Neuronal stem cell (in vitro differentiated cells): ENCODE measurements around the gene IL16.

Experiments
- DNase-seq: peaks from one replicate; pipeline ENCODE4 v3.0.0-alpha.2; 2013; ENCODE audit warnings: low spot score
- H2AFZ ChIP-seq: one replicate; pipeline ENCODE4 v1.6.1; 2013; ENCODE audit warnings: mild to moderate bottlenecking, low read length, inconsistent platforms
- H2AK5ac ChIP-seq: 2 replicates; pipeline ENCODE4 v1.6.1; 2013; ENCODE audit warnings: low read depth, mild to moderate bottlenecking, inconsistent platforms, low read length, moderate library complexity, mixed read lengths
- H2BK120ac ChIP-seq: 2 replicates; pipeline ENCODE4 v1.6.1; 2013; ENCODE audit warnings: low read depth, mild to moderate bottlenecking, inconsistent platforms, low read length, moderate library complexity, mixed read lengths
- H2BK12ac ChIP-seq: one replicate; pipeline ENCODE4 v1.6.1; 2013; ENCODE audit warnings: low read length, inconsistent platforms
- H2BK15ac ChIP-seq: 2 replicates; pipeline ENCODE4 v1.6.1; 2013; ENCODE audit warnings: mild to moderate bottlenecking, low read length, inconsistent platforms, mixed read lengths
- H2BK5ac ChIP-seq: one replicate; pipeline ENCODE4 v1.6.1; 2013; ENCODE audit warnings: inconsistent platforms, mild to moderate bottlenecking, low read length, moderate library complexity
- H3K14ac ChIP-seq: one replicate; pipeline ENCODE4 v1.6.1; 2013; ENCODE audit warnings: low read length, inconsistent platforms
- H3K18ac ChIP-seq: 2 replicates; pipeline ENCODE4 v1.6.1; 2013; ENCODE audit warnings: low read length, inconsistent platforms
- H3K23ac ChIP-seq: 2 replicates; pipeline ENCODE4 v1.6.1; 2013; ENCODE audit warnings: low read depth, mild to moderate bottlenecking, mixed read lengths, low read length, inconsistent platforms; ENCODE audit not compliant: poor library complexity
- H3K27ac ChIP-seq: replicated peaks from 3 replicates; pipeline ENCODE4 v1.5.1; 2013; ENCODE audit warnings: low read length, inconsistent platforms
- H3K27me3 ChIP-seq, 3 experiments: 2 replicates each; pipeline ENCODE4 v1.6.1; 2013; ENCODE audit warnings: low read length in 3 of 3, mild to moderate bottlenecking in 2 of 3, inconsistent platforms in 1 of 3, low read depth in 1 of 3, mixed read lengths in 1 of 3, moderate library complexity in 1 of 3; ENCODE audit not compliant: control insufficient read depth in 3 of 3, insufficient read depth in 3 of 3
- H3K36me3 ChIP-seq, 2 donors: replicated peaks in 1 of 2; 2 replicates each; pipeline ENCODE4 v1.6.1; 2013; ENCODE audit warnings: low read length in 2 of 2; ENCODE audit not compliant: control insufficient read depth in 2 of 2, insufficient read depth in 2 of 2
- H3K4ac ChIP-seq: 2 replicates; pipeline ENCODE4 v1.6.1; 2013; ENCODE audit warnings: inconsistent platforms, mild to moderate bottlenecking, low read length, moderate library complexity
- H3K4me1 ChIP-seq, 2 donors: 1 replicate in 1 of 2; 2 replicates in 1 of 2; pipeline ENCODE4 v1.6.1; 2013; ENCODE audit warnings: low read length in 2 of 2, low read depth in 1 of 2; ENCODE audit not compliant: control insufficient read depth in 2 of 2, insufficient read depth in 1 of 2
- H3K4me2 ChIP-seq: one replicate; pipeline ENCODE4 v1.6.1; 2013; ENCODE audit warnings: mild to moderate bottlenecking, low read length, inconsistent platforms; ENCODE audit not compliant: insufficient read depth, poor library complexity, severe bottlenecking
- H3K4me3 ChIP-seq, 2 donors: 2 replicates each; pipeline ENCODE4 v1.5.1; 2013; ENCODE audit warnings: low read length in 2 of 2, mild to moderate bottlenecking in 2 of 2, inconsistent platforms in 1 of 2, moderate library complexity in 1 of 2
- H3K79me1 ChIP-seq: one replicate; pipeline ENCODE4 v1.6.1; 2013; ENCODE audit warnings: low read depth, mild to moderate bottlenecking, inconsistent platforms, low read length, moderate library complexity
- H3K9ac ChIP-seq: one replicate; pipeline ENCODE4 v1.6.1; 2013; ENCODE audit warnings: mild to moderate bottlenecking, low read depth, low read length, inconsistent platforms; ENCODE audit not compliant: poor library complexity
- H3K9me3 ChIP-seq, 2 donors: replicated peaks in 1 of 2; 2 replicates each; pipeline versions ENCODE3 to v1.6.1; 2013; ENCODE audit warnings: low read length in 2 of 2, mild to moderate bottlenecking in 2 of 2, inconsistent platforms in 1 of 2, low read depth in 1 of 2, mixed read lengths in 1 of 2, moderate library complexity in 1 of 2; ENCODE audit not compliant: control insufficient read depth in 2 of 2, insufficient read depth in 1 of 2
- H4K8ac ChIP-seq: one replicate; pipeline ENCODE4 v1.6.1; 2013; ENCODE audit warnings: low read depth, mild to moderate bottlenecking, inconsistent platforms, low read length, moderate library complexity
- H4K91ac ChIP-seq: one replicate; pipeline ENCODE4 v1.6.1; 2013; ENCODE audit warnings: low read length, low read depth, mild to moderate bottlenecking, inconsistent platforms; ENCODE audit not compliant: poor library complexity
- WGBS, 2 donors: extraction: QIAGEN DNeasy Blood & Tissue Kit; methylation state at CpG; one replicate each; pipeline ENCODE4 v1.1.7; 2013; ENCODE audit warnings: missing lambda C conversion rate in 2 of 2, mixed read lengths in 1 of 2; ENCODE audit not compliant: insufficient read length in 2 of 2, insufficient replicate concordance in 1 of 2; ENCODE audit errors: extremely low coverage in 2 of 2; 5-methylcytosine and 5-hydroxymethylcytosine counted together

IL16 gene

GRCh38 chr15:81321667-81322066 lies 125.0 kb downstream of the IL16 start:
- Histone ChIP-seq H3K79me1 (no peaks in the 10 kb centered on the region), H3K27me3 (peaks cover 0 to 24% (median 0%) of the 10 kb centered on the region in 3 experiments), H2BK120ac (no peak overlapping the region), H3K9me3 (no peaks in the 10 kb centered on the region), H3K14ac (no peak overlapping the region), H3K18ac (no peak overlapping the region), H3K9ac (no peak overlapping the region), H2AK5ac (no peak overlapping the region), H3K4me2 (no peak overlapping the region), H4K8ac (no peak overlapping the region), H3K4me3 (no peak overlapping the region), H2AFZ (no peak overlapping the region), H2BK12ac (no peak overlapping the region), H2BK5ac (no peak overlapping the region), H3K23ac (no peak overlapping the region), H3K36me3 (peaks cover 0 to 6% of the 10 kb centered on the region in 2 donors), H3K27ac (no peak overlapping the region), H3K4ac (no peak overlapping the region), H3K4me1 (peaks cover 0 to 6% of the 10 kb centered on the region in 2 donors), H2BK15ac (no peak overlapping the region), H4K91ac (no peak overlapping the region)
- WGBS, 2 donors = no CpG with 5 or more reads among the region's 1 CpG
- no peak for DNase-seq

GRCh38 chr15:81322676-81323253 lies 126.1 kb downstream of the IL16 start:
- H3K4me1 ChIP-seq = peaks cover 0 to 6% of the 10 kb centered on the region in 2 donors
- no peaks in the 10 kb centered on the region for H3K79me1 ChIP-seq
- no peak overlapping the region for H3K18ac ChIP-seq
- H3K4me3 ChIP-seq = no peak overlapping the region
- H3K4ac ChIP-seq = no peak overlapping the region
- no peak overlapping the region for H2BK120ac ChIP-seq
- no peak overlapping the region for H2BK15ac ChIP-seq
- no peak overlapping the region for H3K9ac ChIP-seq
- no peak overlapping the region for H2AFZ ChIP-seq
- H3K27ac ChIP-seq = no peak overlapping the region
- DNase-seq = no peak
- H3K23ac ChIP-seq = no peak overlapping the region
- no peak overlapping the region for H4K8ac ChIP-seq
- no peak overlapping the region for H2AK5ac ChIP-seq
- peaks cover 0 to 24% (median 0%) of the 10 kb centered on the region in 3 experiments for H3K27me3 ChIP-seq
- peaks cover 0 to 6% of the 10 kb centered on the region in 2 donors for H3K36me3 ChIP-seq
- no peak overlapping the region for H3K14ac ChIP-seq
- H2BK5ac ChIP-seq = no peak overlapping the region
- H3K4me2 ChIP-seq = no peak overlapping the region
- no peak overlapping the region for H4K91ac ChIP-seq
- no peaks in the 10 kb centered on the region for H3K9me3 ChIP-seq
- no peak overlapping the region for H2BK12ac ChIP-seq
- WGBS, 2 donors = no CpG with 5 or more reads among the region's 6 CpGs

- Histone ChIP-seq H3K4me3 (peak overlapping the region; percentile 62 to 90), H2AFZ (peak overlapping the region; percentile 95), H3K79me1 (no peaks in the 10 kb centered on the region), H4K91ac (no peak overlapping the region), H3K9ac (peak overlapping the region; percentile 88), H2BK15ac (no peak overlapping the region), H3K4me2 (peak overlapping the region; percentile 96), H3K4me1 (peaks cover 0 to 6% of the 10 kb centered on the region in 2 donors), H3K4ac (no peak overlapping the region), H3K18ac (peak overlapping the region; percentile 98), H2BK5ac (no peak overlapping the region), H2BK12ac (no peak overlapping the region), H3K36me3 (peaks cover 0 to 4% of the 10 kb centered on the region in 2 donors), H2BK120ac (no peak overlapping the region), H2AK5ac (no peak overlapping the region), H3K9me3 (no peaks in the 10 kb centered on the region), H3K27me3 (peaks cover 0 to 24% (median 0%) of the 10 kb centered on the region in 3 experiments), H3K23ac (peak overlapping the region; percentile 82), H3K14ac (no peak overlapping the region), H3K27ac (no peak overlapping the region), H4K8ac (no peak overlapping the region)
- no CpG with 5 or more reads among the region's 4 CpGs for WGBS, 2 donors
- DNase-seq = no peak
Measured at GRCh38 chr15:81323559-81323943, 126.9 kb downstream of the IL16 start.

DNA sequence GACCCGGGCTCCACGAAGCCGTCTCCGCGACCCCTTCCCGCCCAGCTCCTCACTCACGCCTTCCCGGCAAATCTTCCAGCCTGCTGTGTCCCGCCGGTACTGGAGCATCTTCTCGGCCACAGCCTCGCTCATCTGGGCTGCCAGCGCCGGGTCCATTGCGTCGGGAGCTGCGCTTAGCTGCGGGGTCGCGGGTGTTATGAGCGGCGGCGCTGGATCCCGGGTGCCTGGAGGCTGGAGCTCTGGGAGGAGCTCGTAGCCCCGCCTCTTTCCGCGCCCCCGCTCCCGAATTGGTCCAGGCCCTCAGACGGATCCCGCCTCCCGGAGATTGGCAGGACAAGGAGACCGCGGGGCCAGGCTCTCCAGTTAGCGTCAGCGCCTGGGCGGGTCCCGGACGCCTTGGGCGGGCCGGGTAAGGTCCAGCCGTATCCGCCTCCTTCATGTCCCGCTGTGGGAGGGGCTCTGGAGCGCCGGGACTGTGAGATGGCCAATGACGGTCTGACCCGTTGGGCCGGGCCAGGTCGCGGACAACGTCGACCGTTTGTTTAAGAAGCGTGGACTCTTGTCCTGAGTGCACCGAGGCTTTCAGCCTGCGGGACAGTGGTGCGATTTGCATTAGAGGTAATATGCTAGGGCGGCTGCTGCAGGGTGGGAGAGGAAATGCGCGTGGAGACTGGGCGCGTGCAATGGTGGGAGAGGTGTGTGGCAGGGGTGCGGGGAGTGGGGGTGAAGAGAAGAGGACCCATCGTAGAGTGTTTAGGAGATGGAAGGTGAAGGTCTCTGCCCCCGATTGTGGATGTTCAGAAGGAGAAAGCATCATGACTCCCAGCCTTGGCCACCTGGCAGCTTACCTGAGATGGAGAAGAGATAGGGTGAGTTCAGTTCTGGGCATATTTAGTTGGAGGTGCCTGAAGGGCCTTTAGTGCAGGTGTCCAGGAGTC lies 127.5 kb downstream of the IL16 start, which contains the start of gene STARD5:
TSS of gene STARD5 (minus strand) at position 198 of the 938 bp plus-strand sequence. CDS start at position 156, 42 bp downstream.
- peak within 1 kb of the TSS; percentile 95 for H2AFZ ChIP-seq
- H4K91ac ChIP-seq = no peak within 1 kb of the TSS
- H2BK15ac ChIP-seq = no peak within 1 kb of the TSS
- H3K36me3 ChIP-seq = peaks cover 0 to 4% of the 10 kb centered on the region in 2 donors
- H2BK120ac ChIP-seq = no peak within 1 kb of the TSS
- peak within 1 kb of the TSS; percentile 62 to 90 for H3K4me3 ChIP-seq
- peak within 1 kb of the TSS; percentile 98 for H3K18ac ChIP-seq
- no peak within 1 kb of the TSS for H2BK5ac ChIP-seq
- H2BK12ac ChIP-seq = peak within 1 kb of the TSS; percentile 69
- H3K9me3 ChIP-seq = no peaks in the 10 kb centered on the region
- no peak within 1 kb of the TSS for H3K4ac ChIP-seq
- H3K27ac ChIP-seq = no peak within 1 kb of the TSS
- H3K9ac ChIP-seq = peak within 1 kb of the TSS; percentile 91
- WGBS, 2 donors = no CpG with 5 or more reads among the region's 67 CpGs
- H3K27me3 ChIP-seq = peaks cover 0 to 24% (median 0%) of the 10 kb centered on the region in 3 experiments
- DNase-seq = peak; percentile 96
- no peak within 1 kb of the TSS for H2AK5ac ChIP-seq
- H3K4me2 ChIP-seq = peak within 1 kb of the TSS; percentile 96
- peak within 1 kb of the TSS; percentile 98 for H4K8ac ChIP-seq
- peak within 1 kb of the TSS; percentile 59 for H3K14ac ChIP-seq
- H3K79me1 ChIP-seq = no peaks in the 10 kb centered on the region
- peaks cover 0 to 6% of the 10 kb centered on the region in 2 donors for H3K4me1 ChIP-seq
- H3K23ac ChIP-seq = peak within 1 kb of the TSS; percentile 82
